Caco-2 (cell line): ENCODE results near the gene NUMA1. TPM values are rescaled to one million over a fixed set of nuclear protein-coding genes. Genes with fewer than 3 reads are reported as not detected.
A peak's percentile ranks its signal among the peaks of the same experiment; 100 is the strongest.

Experiments used
- BruUV-seq: library from RNA; stranded (reverse); fragments of 400-500 nt; replicated peaks from 2 replicates; lab custom pipeline; 2021; lab: Mats Ljungman, UMichigan
- CTCF ChIA-PET: fragments of 300-600 bp; sonication (Branson Sonifier 250); formaldehyde crosslinking; loops from one replicate; lab custom pipeline; 2022; ENCODE audit warnings: antibody characterized with exemption; lab: Charles Lee
- POLR2A ChIA-PET: fragments of 300-600 bp; sonication (Branson Sonifier 250); formaldehyde crosslinking; loops from one replicate; lab custom pipeline; 2022; ENCODE audit warnings: antibody characterized with exemption; lab: Charles Lee
- DNase-seq, 2 experiments: peaks; one replicate each; pipeline versions ENCODE4 v3.0.0 to v3.0.0-alpha.2; 2020 to 2022
- H3K27me3 ChIP-seq: replicated peaks from 2 replicates; pipeline ENCODE4 v1.6.0; 2011; ENCODE audit warnings: low read length; ENCODE audit not compliant: control insufficient read depth, insufficient read depth
- H3K36me3 ChIP-seq: 2 replicates; pipeline ENCODE4 v1.5.1; 2011; ENCODE audit warnings: low read length; ENCODE audit not compliant: control insufficient read depth, insufficient read depth
- H3K4me1 ChIP-seq: fragments of 250-450 bp; sonication (Bioruptor Pico); 2 replicates; pipeline ENCODE4 v1.5.1; 2020; ENCODE audit warnings: mild to moderate bottlenecking
- H3K4me3 ChIP-seq: 2 replicates; pipeline ENCODE4 v1.5.1; 2011; ENCODE audit warnings: low read depth, mild to moderate bottlenecking, control low read depth, low read length
- H3K9me3 ChIP-seq: fragments of 250-450 bp; sonication (Bioruptor Pico); 2 replicates; pipeline ENCODE4 v1.5.1; 2020; ENCODE audit warnings: mild to moderate bottlenecking, moderate library complexity
- H3K27ac Mint-ChIP-seq: one replicate; pipeline ENCODE4 v1.8.0; 2022; ENCODE audit warnings: mixed read lengths; ENCODE audit not compliant: unreplicated experiment
- H3K27me3 Mint-ChIP-seq: one replicate; pipeline ENCODE4 v1.8.0; 2022; ENCODE audit warnings: mixed read lengths; ENCODE audit not compliant: insufficient read depth, unreplicated experiment
- H3K36me3 Mint-ChIP-seq: one replicate; pipeline ENCODE4 v1.8.0; 2022; ENCODE audit warnings: mild to moderate bottlenecking, mixed read lengths; ENCODE audit not compliant: insufficient read depth, unreplicated experiment
- H3K4me1 Mint-ChIP-seq: one replicate; pipeline ENCODE4 v1.8.0; 2022; ENCODE audit warnings: low read depth, mixed read lengths; ENCODE audit not compliant: unreplicated experiment
- H3K4me3 Mint-ChIP-seq: one replicate; pipeline ENCODE4 v1.8.0; 2022; ENCODE audit warnings: mild to moderate bottlenecking, moderate library complexity, mixed read lengths; ENCODE audit not compliant: unreplicated experiment
- H3K9me3 Mint-ChIP-seq: one replicate; pipeline ENCODE4 v1.8.0; 2022; ENCODE audit warnings: mixed read lengths; ENCODE audit not compliant: unreplicated experiment
- intact Hi-C: fragments of 100-400 bp; cut with micrococcal nuclease; formaldehyde crosslinking; loops from one replicate; pipeline ENCODE4 v1.10.0; 2022; ENCODE audit not compliant: unreplicated experiment
- total RNA-seq: library from RNA; stranded (reverse); gene quantifications from 2 replicates; pipeline ENCODE4 v1.2.3, GENCODE V29; 2022
- TF ChIP-seq, protein P1 (sequence below), 2 experiments: fragments of 200-600 bp in 1 of 2; IDR thresholded peaks; 1 replicate in 1 of 2; 2 replicates in 1 of 2; pipeline versions ENCODE4 v1.5.1 to v1.8.0; 2011 to 2022; ENCODE audit warnings: antibody characterized with exemption in 1 of 2, control low read depth in 1 of 2, inconsistent platforms in 1 of 2, low read depth in 1 of 2, low read length in 1 of 2, mild to moderate bottlenecking in 1 of 2, moderate library complexity in 1 of 2; ENCODE audit not compliant: insufficient read depth in 1 of 2, severe bottlenecking in 1 of 2, unreplicated experiment in 1 of 2

The NUMA1 gene
- total RNA-seq, 1 experiment from 2014 or later, result 190 TPM

GRCh38 chr11:72125956-72126355, 45.6 kb upstream of the NUMA1 start:
- ChIA-PET CTCF (interaction anchor here (1.1 kb wide), 1 partner anchor 308 kb away, joined by 7 read pairs; the partner anchor contains the start of gene CLPB), POLR2A (no interaction called here)
- Histone ChIP-seq H3K9me3 (peaks cover 26% of the 10 kb centered on the region), H3K36me3 (no peaks in the 10 kb centered on the region), H3K27me3 (no peaks in the 10 kb centered on the region), H3K4me3 (no peak overlapping the region), H3K4me1 (peaks cover 22% of the 10 kb centered on the region)
- Mint-ChIP-seq H3K27me3 (no peaks in the 10 kb centered on the region), H3K4me1 (peaks cover 18% of the 10 kb centered on the region), H3K27ac (no peak overlapping the region), H3K4me3 (no peak overlapping the region), H3K36me3 (no peaks in the 10 kb centered on the region), H3K9me3 (peaks cover 28% of the 10 kb centered on the region)
- no TSS peak for BruUV-seq
- intact Hi-C loops, result no loop called here
- DNase-seq, result peak in 1 of 2 experiments; percentile 19
- TF ChIP-seq, protein P1, sequence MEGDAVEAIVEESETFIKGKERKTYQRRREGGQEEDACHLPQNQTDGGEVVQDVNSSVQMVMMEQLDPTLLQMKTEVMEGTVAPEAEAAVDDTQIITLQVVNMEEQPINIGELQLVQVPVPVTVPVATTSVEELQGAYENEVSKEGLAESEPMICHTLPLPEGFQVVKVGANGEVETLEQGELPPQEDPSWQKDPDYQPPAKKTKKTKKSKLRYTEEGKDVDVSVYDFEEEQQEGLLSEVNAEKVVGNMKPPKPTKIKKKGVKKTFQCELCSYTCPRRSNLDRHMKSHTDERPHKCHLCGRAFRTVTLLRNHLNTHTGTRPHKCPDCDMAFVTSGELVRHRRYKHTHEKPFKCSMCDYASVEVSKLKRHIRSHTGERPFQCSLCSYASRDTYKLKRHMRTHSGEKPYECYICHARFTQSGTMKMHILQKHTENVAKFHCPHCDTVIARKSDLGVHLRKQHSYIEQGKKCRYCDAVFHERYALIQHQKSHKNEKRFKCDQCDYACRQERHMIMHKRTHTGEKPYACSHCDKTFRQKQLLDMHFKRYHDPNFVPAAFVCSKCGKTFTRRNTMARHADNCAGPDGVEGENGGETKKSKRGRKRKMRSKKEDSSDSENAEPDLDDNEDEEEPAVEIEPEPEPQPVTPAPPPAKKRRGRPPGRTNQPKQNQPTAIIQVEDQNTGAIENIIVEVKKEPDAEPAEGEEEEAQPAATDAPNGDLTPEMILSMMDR (IDR thresholded peaks at IDR 0.05; ENCODE audit: insufficient read depth in 1 of 2, low read depth in 1 of 2, low read length in 1 of 2, severe bottlenecking in 1 of 2, unreplicated experiment in 1 of 2), result no peak

DNA sequence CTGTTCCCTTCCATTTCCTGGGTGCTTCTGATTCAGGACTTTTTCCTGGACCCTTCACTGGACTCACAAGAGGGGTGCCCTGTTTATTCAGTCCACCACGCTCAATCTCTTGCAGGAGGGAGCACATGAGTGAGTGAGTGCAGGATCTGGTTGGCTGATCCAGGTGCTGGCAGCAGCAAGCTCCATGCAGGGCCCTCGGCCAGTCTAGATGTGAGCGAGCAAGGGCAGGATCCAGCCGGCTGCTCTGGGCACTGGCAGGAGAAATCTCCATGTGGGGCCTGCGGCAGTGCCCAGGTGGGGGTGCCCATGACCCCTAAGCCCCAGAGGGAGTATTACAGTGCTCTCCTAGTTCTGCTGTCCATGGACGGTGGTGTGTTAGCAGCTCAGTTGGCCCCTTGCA, 43.7 kb upstream of the NUMA1 start:
- POLR2A ChIA-PET, result interaction anchor here (1.3 kb wide), 1 partner anchor 11 kb away, joined by 4 read pairs; the partner anchor contains the start of gene ANAPC15
- Mint-ChIP-seq H3K27me3 (no peaks in the 10 kb centered on the region), H3K36me3 (no peaks in the 10 kb centered on the region), H3K9me3 (peaks cover 21% of the 10 kb centered on the region), H3K4me3 (no peak overlapping the region), H3K27ac (peak overlapping the region; percentile 1), H3K4me1 (peaks cover 18% of the 10 kb centered on the region)
- Histone ChIP-seq H3K27me3 (no peaks in the 10 kb centered on the region), H3K9me3 (peaks cover 25% of the 10 kb centered on the region), H3K4me3 (no peak overlapping the region), H3K36me3 (no peaks in the 10 kb centered on the region), H3K4me1 (peaks cover 22% of the 10 kb centered on the region)
- intact Hi-C loops, result no loop called here
- peak in 1 of 2 experiments; percentile 29 for DNase-seq
- CTCF ChIA-PET, result no interaction called here
- TF ChIP-seq, protein P1 (IDR thresholded peaks at IDR 0.05; ENCODE audit: insufficient read depth in 1 of 2, low read depth in 1 of 2, low read length in 1 of 2, severe bottlenecking in 1 of 2, unreplicated experiment in 1 of 2), result no peak
- no TSS peak for BruUV-seq

DNA sequence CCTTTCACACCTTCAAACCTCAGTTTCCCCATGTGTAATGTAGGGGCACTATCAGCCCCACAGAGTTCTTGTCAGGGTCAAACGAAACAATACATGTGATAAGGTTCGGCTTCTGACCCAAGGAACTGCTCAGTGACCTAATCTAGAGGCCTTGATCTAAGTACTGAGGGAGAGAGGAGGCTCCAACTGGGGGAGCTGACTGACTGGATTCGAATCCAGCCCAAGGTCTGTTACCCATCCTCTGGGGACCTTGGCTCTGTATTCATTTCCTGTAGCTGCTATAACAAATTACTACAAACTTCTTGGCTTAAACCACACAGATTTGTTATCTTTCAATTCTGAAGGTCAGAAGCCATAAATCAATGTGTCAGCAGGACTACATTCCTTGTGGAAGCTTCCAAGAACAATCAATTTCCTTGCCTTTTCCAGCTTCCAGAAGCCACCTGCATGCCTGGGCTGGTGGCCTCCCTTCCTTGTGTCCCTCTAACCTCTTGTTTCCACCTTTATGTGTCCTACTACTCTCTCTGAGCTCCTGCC, 42.8 kb upstream of the NUMA1 start:
- CTCF ChIA-PET, result interaction anchor here (0.6 to 1.5 kb wide), 3 partner anchors 11 to 1654 kb away, joined by 3 to 4 read pairs (median 3); partner anchors contain the start of gene ANAPC15
- H3K9me3 Mint-ChIP-seq, result peaks cover 13% of the 10 kb centered on the region
- Histone ChIP-seq H3K4me3 (no peak overlapping the region), H3K9me3 (peaks cover 16% of the 10 kb centered on the region), H3K27me3 (no peaks in the 10 kb centered on the region), H3K36me3 (no peaks in the 10 kb centered on the region), H3K4me1 (peaks cover 22% of the 10 kb centered on the region)
- H3K27ac Mint-ChIP-seq, result peak overlapping the region; percentile 1
- TF ChIP-seq, protein P1 (IDR thresholded peaks at IDR 0.05; ENCODE audit: insufficient read depth in 1 of 2, low read depth in 1 of 2, low read length in 1 of 2, severe bottlenecking in 1 of 2, unreplicated experiment in 1 of 2), result no peak
- DNase-seq, result peak; percentile 47 to 49
- H3K4me3 Mint-ChIP-seq, result no peak overlapping the region
- POLR2A ChIA-PET, result interaction anchor here (0.5 to 1.3 kb wide), 2 partner anchors 10 to 101 kb away, joined by 3 to 4 read pairs; partner anchors contain the start of gene ANAPC15
- no peaks in the 10 kb centered on the region for H3K27me3 Mint-ChIP-seq
- peaks cover 18% of the 10 kb centered on the region for H3K4me1 Mint-ChIP-seq
- BruUV-seq, result no TSS peak
- H3K36me3 Mint-ChIP-seq, result no peaks in the 10 kb centered on the region
- intact Hi-C loops, result no loop called here
